GM12878 (cell line): ENCODE results near the gene LARGE1. TPM values are rescaled to one million over a fixed set of nuclear protein-coding genes. Genes with fewer than 3 reads are reported as not detected.
A peak's percentile ranks its signal among the peaks of the same experiment; 100 is the strongest.

Experiments used
- BCL11A ChIP-seq: IDR thresholded peaks from 2 replicates; pipeline ENCODE4 v1.6.1; 2011; ENCODE audit warnings: low read depth, low read length
- CREM ChIP-seq: IDR thresholded peaks from 2 replicates; pipeline ENCODE4 v1.6.1; 2014; ENCODE audit warnings: antibody characterized with exemption, low read depth
- DPF2 ChIP-seq: fragments of 450-650 bp; IDR thresholded peaks from 2 replicates; pipeline ENCODE4 v1.6.1; 2017; ENCODE audit warnings: mild to moderate bottlenecking
- EED ChIP-seq: sonication (generic); IDR thresholded peaks from 2 replicates; pipeline ENCODE4 v1.6.1; 2016; ENCODE audit warnings: antibody characterized with exemption, low read depth
- ETV6 ChIP-seq, 2 experiments: fragments of 450-650 bp in 1 of 2; IDR thresholded peaks in 1 of 2; conservative IDR thresholded peaks in 1 of 2; 2 replicates each; pipeline ENCODE4 v1.6.1; 2014; ENCODE audit warnings: antibody characterized with exemption in 1 of 2, borderline replicate concordance in 1 of 2, low read depth in 1 of 2, mild to moderate bottlenecking in 1 of 2, moderate library complexity in 1 of 2
- FOXM1 ChIP-seq: IDR thresholded peaks from 2 replicates; pipeline ENCODE4 v1.6.1; 2012; ENCODE audit warnings: low read depth, mild to moderate bottlenecking, inconsistent platforms, low read length, moderate library complexity
- JUNB ChIP-seq: IDR thresholded peaks from 2 replicates; pipeline ENCODE4 v1.6.1; 2016; ENCODE audit warnings: antibody characterized with exemption, mild to moderate bottlenecking
- MEF2A ChIP-seq: IDR thresholded peaks from 2 replicates; pipeline ENCODE4 v1.6.1; 2011; ENCODE audit warnings: low read depth, mild to moderate bottlenecking, low read length, moderate library complexity; ENCODE audit not compliant: insufficient read depth
- MTA2 ChIP-seq: fragments of 450-650 bp; IDR thresholded peaks from 2 replicates; pipeline ENCODE4 v1.6.1; 2016; ENCODE audit warnings: low read depth, mild to moderate bottlenecking, moderate library complexity
- MTA3 ChIP-seq: IDR thresholded peaks from 2 replicates; pipeline ENCODE4 v1.6.1; 2012; ENCODE audit warnings: low read length, inconsistent platforms, borderline replicate concordance
- NFIC ChIP-seq: IDR thresholded peaks from 2 replicates; pipeline ENCODE4 v1.6.1; 2012; ENCODE audit warnings: low read depth, mild to moderate bottlenecking, inconsistent platforms, low read length, moderate library complexity
- PML ChIP-seq: IDR thresholded peaks from 2 replicates; pipeline ENCODE4 v1.6.1; 2012; ENCODE audit warnings: low read length, inconsistent platforms
- RELB ChIP-seq: fragments of 450-650 bp; IDR thresholded peaks from 2 replicates; pipeline ENCODE4 v1.6.1; 2017; ENCODE audit warnings: low read depth, mild to moderate bottlenecking, moderate library complexity
- RUNX3 ChIP-seq: IDR thresholded peaks from 2 replicates; pipeline ENCODE4 v1.6.1; 2012; ENCODE audit warnings: low read length, inconsistent platforms
- SPI1 ChIP-seq: IDR thresholded peaks from 2 replicates; pipeline ENCODE4 v1.6.1; 2011; ENCODE audit warnings: low read depth, mild to moderate bottlenecking, low read length, moderate library complexity, borderline replicate concordance; ENCODE audit not compliant: insufficient read depth
- TBL1XR1 ChIP-seq: IDR thresholded peaks from 2 replicates; pipeline ENCODE4 v1.6.1; 2012; ENCODE audit warnings: low read depth, low read length, improper control_type of control experiment
- polyA plus RNA-seq, 11 experiments: library from polyadenylated mRNA; depleted of rRNA in 4 of 11; unstranded in 6 of 11; stranded (reverse) in 5 of 11; fragments of >200 nt; fragmentation: Nextera tagmentation in 4 of 11; fragmentation: Illumina TruSeq in 1 of 11; extraction: Ambion mirVana in 4 of 11; extraction: Trizol in 1 of 11; gene quantifications; 1 replicate in 1 of 11; 2 replicates in 10 of 11; pipeline versions ENCODE4 v1.2.1 to v1.2.3, GENCODE V29; 2011 to 2016; ENCODE audit warnings: inconsistent platforms in 2 of 11, missing spikeins in 2 of 11, low read depth in 1 of 11
- total RNA-seq, 4 experiments: library from RNA; depleted of rRNA in 3 of 4; stranded (reverse); fragments of >200 nt in 3 of 4; fragmentation: Illumina TruSeq in 1 of 4; extraction: Trizol in 1 of 4; gene quantifications; 2 replicates each; pipeline versions ENCODE4 v1.2.1 to v1.2.3, GENCODE V29; 2013 to 2021
- TF ChIP-seq, protein P1 (sequence below): fragments of 450-650 bp; IDR thresholded peaks from 2 replicates; pipeline ENCODE4 v1.6.1; 2016; ENCODE audit warnings: mild to moderate bottlenecking
- TF ChIP-seq, protein P2 (sequence below): fragments of 450-650 bp; IDR thresholded peaks from 2 replicates; pipeline ENCODE4 v1.6.1; 2017; ENCODE audit warnings: mild to moderate bottlenecking, moderate library complexity
- TF ChIP-seq, protein P3 (sequence below): fragments of 450-650 bp; IDR thresholded peaks from 2 replicates; pipeline ENCODE4 v1.6.1; 2017; ENCODE audit warnings: mild to moderate bottlenecking, low read depth, inconsistent platforms; ENCODE audit not compliant: poor library complexity, severe bottlenecking

Gene LARGE1
- total and polyA plus RNA-seq, 10 of the 15 experiments (the other 5 are each of a cell fraction or from before 2014, with no cell fraction given) = 3.2 to 41.4 (median 17.3) TPM

DNA sequence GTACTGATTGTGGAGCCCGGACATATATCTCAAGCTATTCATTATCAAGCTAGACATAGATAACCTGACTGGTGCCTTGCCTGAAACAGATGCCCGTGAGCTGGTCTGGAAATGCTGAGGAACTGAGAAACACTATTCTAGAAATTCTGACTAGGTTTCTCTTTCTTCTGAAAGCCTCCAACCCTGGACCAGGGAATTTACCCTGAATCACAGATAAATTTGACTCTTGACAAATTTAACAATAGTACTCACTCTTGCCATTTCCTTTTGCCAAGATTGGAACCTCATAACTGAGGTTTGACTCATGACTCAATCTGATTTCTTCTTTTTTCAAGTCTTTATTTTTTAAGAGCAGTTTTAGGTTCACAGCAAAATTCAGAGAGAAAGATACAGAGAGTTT is 672.5 kb downstream of the LARGE1 start (continued):
- TF ChIP-seq, protein P1, sequence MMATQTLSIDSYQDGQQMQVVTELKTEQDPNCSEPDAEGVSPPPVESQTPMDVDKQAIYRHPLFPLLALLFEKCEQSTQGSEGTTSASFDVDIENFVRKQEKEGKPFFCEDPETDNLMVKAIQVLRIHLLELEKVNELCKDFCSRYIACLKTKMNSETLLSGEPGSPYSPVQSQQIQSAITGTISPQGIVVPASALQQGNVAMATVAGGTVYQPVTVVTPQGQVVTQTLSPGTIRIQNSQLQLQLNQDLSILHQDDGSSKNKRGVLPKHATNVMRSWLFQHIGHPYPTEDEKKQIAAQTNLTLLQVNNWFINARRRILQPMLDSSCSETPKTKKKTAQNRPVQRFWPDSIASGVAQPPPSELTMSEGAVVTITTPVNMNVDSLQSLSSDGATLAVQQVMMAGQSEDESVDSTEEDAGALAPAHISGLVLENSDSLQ = no peak
- TF ChIP-seq MEF2A = peak; percentile 64; the same call in 1 of the 2 replicates
- TF ChIP-seq MTA3 = peak; percentile 65; the same call in 1 of the 2 replicates
- TF ChIP-seq BCL11A = 0 out of 2 replicates have a peak, but pooled peaks have one; percentile 42
- TF ChIP-seq JUNB = peak; percentile 66
- peak; percentile 58; the same call in 1 of the 2 replicates for TF ChIP-seq RELB
- TF ChIP-seq DPF2 = 0 out of 2 replicates have a peak, but pooled peaks have one; percentile 23
- peak; percentile 73 for TF ChIP-seq EED
- peak; percentile 92 for TF ChIP-seq NFIC
- peak; percentile 52; the same call in 1 of the 2 replicates for TF ChIP-seq CREM
- peak; percentile 81 for TF ChIP-seq RUNX3
- TF ChIP-seq, protein P2, sequence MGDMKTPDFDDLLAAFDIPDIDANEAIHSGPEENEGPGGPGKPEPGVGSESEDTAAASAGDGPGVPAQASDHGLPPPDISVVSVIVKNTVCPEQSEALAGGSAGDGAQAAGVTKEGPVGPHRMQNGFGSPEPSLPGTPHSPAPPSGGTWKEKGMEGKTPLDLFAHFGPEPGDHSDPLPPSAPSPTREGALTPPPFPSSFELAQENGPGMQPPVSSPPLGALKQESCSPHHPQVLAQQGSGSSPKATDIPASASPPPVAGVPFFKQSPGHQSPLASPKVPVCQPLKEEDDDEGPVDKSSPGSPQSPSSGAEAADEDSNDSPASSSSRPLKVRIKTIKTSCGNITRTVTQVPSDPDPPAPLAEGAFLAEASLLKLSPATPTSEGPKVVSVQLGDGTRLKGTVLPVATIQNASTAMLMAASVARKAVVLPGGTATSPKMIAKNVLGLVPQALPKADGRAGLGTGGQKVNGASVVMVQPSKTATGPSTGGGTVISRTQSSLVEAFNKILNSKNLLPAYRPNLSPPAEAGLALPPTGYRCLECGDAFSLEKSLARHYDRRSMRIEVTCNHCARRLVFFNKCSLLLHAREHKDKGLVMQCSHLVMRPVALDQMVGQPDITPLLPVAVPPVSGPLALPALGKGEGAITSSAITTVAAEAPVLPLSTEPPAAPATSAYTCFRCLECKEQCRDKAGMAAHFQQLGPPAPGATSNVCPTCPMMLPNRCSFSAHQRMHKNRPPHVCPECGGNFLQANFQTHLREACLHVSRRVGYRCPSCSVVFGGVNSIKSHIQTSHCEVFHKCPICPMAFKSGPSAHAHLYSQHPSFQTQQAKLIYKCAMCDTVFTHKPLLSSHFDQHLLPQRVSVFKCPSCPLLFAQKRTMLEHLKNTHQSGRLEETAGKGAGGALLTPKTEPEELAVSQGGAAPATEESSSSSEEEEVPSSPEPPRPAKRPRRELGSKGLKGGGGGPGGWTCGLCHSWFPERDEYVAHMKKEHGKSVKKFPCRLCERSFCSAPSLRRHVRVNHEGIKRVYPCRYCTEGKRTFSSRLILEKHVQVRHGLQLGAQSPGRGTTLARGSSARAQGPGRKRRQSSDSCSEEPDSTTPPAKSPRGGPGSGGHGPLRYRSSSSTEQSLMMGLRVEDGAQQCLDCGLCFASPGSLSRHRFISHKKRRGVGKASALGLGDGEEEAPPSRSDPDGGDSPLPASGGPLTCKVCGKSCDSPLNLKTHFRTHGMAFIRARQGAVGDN = peak; percentile 28; the same call in 1 of the 2 replicates
- TF ChIP-seq MTA2 = peak; percentile 55; the same call in 1 of the 2 replicates
- TF ChIP-seq SPI1 = peak; percentile 94
- peak; percentile 74 for TF ChIP-seq FOXM1
- peak in 1 of 2 experiments; percentile 68; a peak in 1 of 4 replicates for TF ChIP-seq ETV6 (conservative IDR thresholded peaks at IDR 0.05 in 1 of 2, IDR thresholded peaks at IDR 0.05 in 1 of 2; ENCODE audit: borderline replicate concordance in 1 of 2, low read depth in 1 of 2)
- 0 out of 2 replicates have a peak, but pooled peaks have one; percentile 36 for TF ChIP-seq PML
- TF ChIP-seq TBL1XR1 = 0 out of 2 replicates have a peak, but pooled peaks have one; percentile 46
- TF ChIP-seq, protein P3, sequence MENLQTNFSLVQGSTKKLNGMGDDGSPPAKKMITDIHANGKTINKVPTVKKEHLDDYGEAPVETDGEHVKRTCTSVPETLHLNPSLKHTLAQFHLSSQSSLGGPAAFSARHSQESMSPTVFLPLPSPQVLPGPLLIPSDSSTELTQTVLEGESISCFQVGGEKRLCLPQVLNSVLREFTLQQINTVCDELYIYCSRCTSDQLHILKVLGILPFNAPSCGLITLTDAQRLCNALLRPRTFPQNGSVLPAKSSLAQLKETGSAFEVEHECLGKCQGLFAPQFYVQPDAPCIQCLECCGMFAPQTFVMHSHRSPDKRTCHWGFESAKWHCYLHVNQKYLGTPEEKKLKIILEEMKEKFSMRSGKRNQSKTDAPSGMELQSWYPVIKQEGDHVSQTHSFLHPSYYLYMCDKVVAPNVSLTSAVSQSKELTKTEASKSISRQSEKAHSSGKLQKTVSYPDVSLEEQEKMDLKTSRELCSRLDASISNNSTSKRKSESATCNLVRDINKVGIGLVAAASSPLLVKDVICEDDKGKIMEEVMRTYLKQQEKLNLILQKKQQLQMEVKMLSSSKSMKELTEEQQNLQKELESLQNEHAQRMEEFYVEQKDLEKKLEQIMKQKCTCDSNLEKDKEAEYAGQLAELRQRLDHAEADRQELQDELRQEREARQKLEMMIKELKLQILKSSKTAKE = peak; percentile 70
